Esophagus squamous epithelium (tissue), 5 donors: Measurements from ENCODE around the gene RASA2. TPM values are rescaled to one million over a fixed set of nuclear protein-coding genes. Genes with fewer than 3 reads are reported as not detected.

ENCODE experiments used
- DNase-seq: peaks from one replicate; lab custom pipeline; 2025; lab: John Stamatoyannopoulos, UW
- H3K27ac ChIP-seq, 4 donors: fragments of 200-600 bp; sonication (generic); one replicate each; pipeline ENCODE4 v1.5.1; 2016 to 2019; ENCODE audit warnings: mild to moderate bottlenecking in 1 of 4
- H3K27me3 ChIP-seq, 4 donors: fragments of 200-600 bp; sonication (generic); 1 replicate in 3 of 4; 2 replicates in 1 of 4; pipeline versions ENCODE4 v1.5.1 to v1.6.0; 2017 to 2021; ENCODE audit warnings: antibody characterized with exemption in 1 of 4
- H3K36me3 ChIP-seq, 3 donors: fragments of 200-600 bp; sonication (generic); one replicate each; pipeline ENCODE4 v1.5.1; 2016 to 2019
- H3K4me1 ChIP-seq, 3 donors: fragments of 200-600 bp; sonication (generic); one replicate each; pipeline ENCODE4 v1.5.1; 2017 to 2019
- H3K4me3 ChIP-seq, 4 donors: fragments of 200-600 bp; sonication (generic); 1 replicate in 3 of 4; 2 replicates in 1 of 4; pipeline ENCODE4 v1.5.1; 2016 to 2019; ENCODE audit warnings: mild to moderate bottlenecking in 2 of 4, moderate library complexity in 1 of 4
- H3K9me3 ChIP-seq, 3 donors: fragments of 200-600 bp; sonication (generic); one replicate each; pipeline ENCODE4 v1.5.1; 2016 to 2019
- POLR2A ChIP-seq, 4 donors: fragments of 450-650 bp; IDR thresholded peaks; one replicate each; pipeline ENCODE4 v1.6.1; 2017; ENCODE audit warnings: antibody characterized with exemption in 4 of 4, mild to moderate bottlenecking in 4 of 4, moderate library complexity in 3 of 4
- WGBS, 2 donors: methylation state at CpG; one replicate each; pipeline ENCODE4 v1.1.5; 2018; 5-methylcytosine and 5-hydroxymethylcytosine counted together
- intact Hi-C: fragments of 100-400 bp; cut with DNase I; formaldehyde crosslinking; loops from one replicate; pipeline ENCODE4 v1.15.0; 2022
- total RNA-seq, 4 donors: library from RNA; depleted of rRNA; stranded (reverse); fragments of >200 nt; gene quantifications; one replicate each; pipeline ENCODE4 v1.1.0, GENCODE V29; 2016
- TF ChIP-seq, protein P1 (sequence below), 6 experiments: fragments of 450-650 bp in 4 of 6; fragments of 200-600 bp in 2 of 6; sonication (generic) in 2 of 6; IDR thresholded peaks; one replicate each; pipeline ENCODE4 v1.5.1; 2016 to 2019; ENCODE audit warnings: antibody characterized with exemption in 6 of 6, mild to moderate bottlenecking in 4 of 6, moderate library complexity in 4 of 6
- donor health status: DM: yes; HTN: yes; CAD: no.

The RASA2 gene
- total RNA-seq, 4 donors from 2014 or later, result 12.6 to 24.6 (median 19.4) TPM

DNA sequence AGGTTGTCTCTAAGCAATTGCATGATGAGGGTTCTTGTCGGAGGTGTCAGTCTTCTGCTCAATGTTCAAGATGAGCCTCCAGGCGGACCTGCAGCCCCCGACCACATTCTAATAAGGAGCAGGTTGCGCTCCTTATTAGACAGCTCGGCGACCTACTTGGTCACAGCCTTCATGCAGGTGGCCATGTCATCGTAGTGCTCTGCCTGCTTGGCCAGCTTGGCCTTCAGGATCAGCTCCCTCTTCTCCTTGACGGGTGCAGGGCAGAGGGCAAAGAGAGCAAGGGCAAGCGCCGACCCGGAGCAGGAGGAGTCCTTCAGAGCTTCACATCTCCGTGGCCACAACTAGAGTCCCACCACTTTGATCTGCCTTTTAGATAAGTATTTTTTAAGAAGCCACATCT, 113.5 kb downstream of the RASA2 start:
- intact Hi-C loops, result no loop called here
- Histone ChIP-seq H3K4me3 (no peak overlapping the region), H3K27ac (no peak overlapping the region), H3K4me1 (no peaks in the 10 kb centered on the region), H3K27me3 (no peaks in the 10 kb centered on the region), H3K9me3 (no peaks in the 10 kb centered on the region), H3K36me3 (peaks cover 0 to 36% (median 0%) of the 10 kb centered on the region in 3 donors)
- DNase-seq, result no peak
- WGBS, 2 donors, result 93 to 96% methylated on average over 9 to 10 of the region's 12 CpGs
- no peak for TF ChIP-seq POLR2A (IDR thresholded peaks at IDR 0.05)
- TF ChIP-seq, protein P1, sequence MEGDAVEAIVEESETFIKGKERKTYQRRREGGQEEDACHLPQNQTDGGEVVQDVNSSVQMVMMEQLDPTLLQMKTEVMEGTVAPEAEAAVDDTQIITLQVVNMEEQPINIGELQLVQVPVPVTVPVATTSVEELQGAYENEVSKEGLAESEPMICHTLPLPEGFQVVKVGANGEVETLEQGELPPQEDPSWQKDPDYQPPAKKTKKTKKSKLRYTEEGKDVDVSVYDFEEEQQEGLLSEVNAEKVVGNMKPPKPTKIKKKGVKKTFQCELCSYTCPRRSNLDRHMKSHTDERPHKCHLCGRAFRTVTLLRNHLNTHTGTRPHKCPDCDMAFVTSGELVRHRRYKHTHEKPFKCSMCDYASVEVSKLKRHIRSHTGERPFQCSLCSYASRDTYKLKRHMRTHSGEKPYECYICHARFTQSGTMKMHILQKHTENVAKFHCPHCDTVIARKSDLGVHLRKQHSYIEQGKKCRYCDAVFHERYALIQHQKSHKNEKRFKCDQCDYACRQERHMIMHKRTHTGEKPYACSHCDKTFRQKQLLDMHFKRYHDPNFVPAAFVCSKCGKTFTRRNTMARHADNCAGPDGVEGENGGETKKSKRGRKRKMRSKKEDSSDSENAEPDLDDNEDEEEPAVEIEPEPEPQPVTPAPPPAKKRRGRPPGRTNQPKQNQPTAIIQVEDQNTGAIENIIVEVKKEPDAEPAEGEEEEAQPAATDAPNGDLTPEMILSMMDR (IDR thresholded peaks at IDR 0.05), result no peak

DNA sequence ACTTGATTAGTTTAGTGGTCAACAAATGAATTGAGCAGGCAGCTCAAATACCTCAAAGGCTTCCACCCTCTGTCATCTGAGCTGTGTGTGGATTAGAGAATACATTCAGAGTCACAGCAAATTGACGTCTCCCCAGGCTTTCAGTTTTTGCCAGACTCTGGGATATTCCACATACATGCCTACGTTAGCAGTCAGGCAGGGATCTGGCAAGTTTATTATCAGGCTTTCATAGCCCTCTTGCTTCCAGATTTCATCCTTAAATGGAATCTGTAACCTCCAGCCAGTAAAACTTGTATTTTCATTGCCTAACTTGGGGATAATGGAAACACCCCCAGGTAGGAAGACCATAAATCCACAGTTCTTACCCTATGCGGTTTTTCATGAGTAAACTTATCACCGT, 115.9 kb downstream of the RASA2 start:
- no peak for DNase-seq
- 83 to 92% methylated on average over 4 of the region's 4 CpGs for WGBS, 2 donors
- intact Hi-C loops, result no loop called here
- Histone ChIP-seq H3K4me3 (no peak overlapping the region), H3K27me3 (no peaks in the 10 kb centered on the region), H3K27ac (no peak overlapping the region), H3K4me1 (no peaks in the 10 kb centered on the region), H3K9me3 (no peaks in the 10 kb centered on the region), H3K36me3 (peaks cover 0 to 25% (median 0%) of the 10 kb centered on the region in 3 donors)
- TF ChIP-seq POLR2A (IDR thresholded peaks at IDR 0.05), result no peak
- TF ChIP-seq, protein P1 (IDR thresholded peaks at IDR 0.05), result no peak

DNA sequence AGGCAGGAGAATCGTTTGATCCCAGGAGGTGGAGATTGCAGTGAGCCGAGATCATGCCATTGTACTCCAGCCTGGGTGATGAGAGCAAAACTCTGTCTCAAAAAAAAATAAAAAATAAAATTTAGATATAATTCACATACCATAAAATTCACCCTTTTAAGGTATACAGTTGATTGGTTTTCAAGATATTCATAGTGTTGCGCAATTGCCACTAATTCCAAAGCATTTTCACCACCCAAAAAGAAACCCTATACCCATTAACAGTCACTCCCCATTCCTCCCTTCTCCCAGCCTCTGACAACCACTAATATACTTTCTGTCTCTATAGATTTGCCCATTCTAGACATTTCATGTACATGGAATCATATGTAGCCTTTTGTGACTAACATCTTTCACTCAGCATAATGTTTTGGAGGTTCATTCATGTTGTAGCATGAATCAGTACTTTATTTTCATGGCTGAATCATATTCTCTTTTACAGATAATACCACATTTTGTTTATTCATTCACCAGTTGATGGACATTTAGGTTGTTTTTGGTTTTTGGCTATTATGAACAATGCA, 116.7 kb downstream of the RASA2 start:
- no peak overlapping the region for H3K4me3 ChIP-seq
- H3K27me3 ChIP-seq, result no peaks in the 10 kb centered on the region
- WGBS, 2 donors, result 93 to 99% methylated on average over 3 of the region's 3 CpGs
- TF ChIP-seq POLR2A (IDR thresholded peaks at IDR 0.05), result no peak
- TF ChIP-seq, protein P1 (IDR thresholded peaks at IDR 0.05), result no peak
- no peaks in the 10 kb centered on the region for H3K4me1 ChIP-seq
- no peaks in the 10 kb centered on the region for H3K9me3 ChIP-seq
- intact Hi-C loops, result no loop called here
- peaks cover 0 to 32% (median 0%) of the 10 kb centered on the region in 3 donors for H3K36me3 ChIP-seq
- DNase-seq, result no peak
- H3K27ac ChIP-seq, result no peak overlapping the region

DNA sequence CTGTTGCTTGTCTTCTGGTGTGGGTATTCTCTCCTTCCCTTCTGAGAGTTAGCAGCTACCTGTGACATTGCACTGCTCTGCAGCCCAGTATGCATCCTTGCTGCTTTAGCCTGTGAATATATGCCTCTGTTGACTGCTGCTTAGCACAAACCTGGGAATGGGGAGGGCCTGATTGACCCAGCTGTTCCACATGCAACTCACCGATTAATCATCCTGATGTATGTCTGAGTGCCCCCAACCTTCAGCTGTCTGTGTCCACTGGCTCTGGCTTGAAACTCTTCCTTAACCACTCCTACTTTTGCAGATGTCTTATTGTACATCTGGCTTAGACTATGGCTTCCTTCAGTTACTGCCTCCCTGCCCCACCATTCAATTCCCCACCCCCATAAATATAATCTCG, 119.1 kb downstream of the RASA2 start:
- Histone ChIP-seq H3K27me3 (no peaks in the 10 kb centered on the region), H3K9me3 (no peaks in the 10 kb centered on the region), H3K27ac (no peak overlapping the region), H3K4me3 (no peak overlapping the region), H3K4me1 (no peaks in the 10 kb centered on the region), H3K36me3 (peaks cover 0 to 39% (median 0%) of the 10 kb centered on the region in 3 donors)
- intact Hi-C loops, result no loop called here
- no peak for DNase-seq
- WGBS, 2 donors, result 63 to 71% methylated on average over 2 of the region's 2 CpGs
- TF ChIP-seq, protein P1 (IDR thresholded peaks at IDR 0.05), result no peak
- no peak for TF ChIP-seq POLR2A (IDR thresholded peaks at IDR 0.05)

DNA sequence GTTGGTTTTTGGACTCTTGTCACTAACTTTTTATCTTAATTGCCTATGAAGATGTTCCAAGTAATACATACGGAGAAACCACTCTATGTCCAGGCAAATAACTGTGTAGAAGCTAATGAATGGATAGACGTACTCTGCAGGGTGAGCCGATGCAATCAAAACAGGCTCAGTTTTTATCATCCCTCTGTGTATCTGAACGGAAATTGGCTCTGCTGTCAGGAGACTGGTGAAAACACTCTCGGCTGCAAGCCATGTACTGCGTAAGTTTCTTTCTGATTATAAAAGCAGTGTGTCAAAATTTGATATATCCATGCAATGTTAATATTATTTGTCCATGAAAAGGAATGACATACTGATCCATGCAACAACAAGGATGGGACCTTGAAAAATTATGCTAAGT, 121.6 kb downstream of the RASA2 start:
- no peak overlapping the region for H3K27ac ChIP-seq
- TF ChIP-seq, protein P1 (IDR thresholded peaks at IDR 0.05), result no peak
- TF ChIP-seq POLR2A (IDR thresholded peaks at IDR 0.05), result no peak
- DNase-seq, result no peak
- no peak overlapping the region for H3K4me3 ChIP-seq
- intact Hi-C loops, result no loop called here
- no peaks in the 10 kb centered on the region for H3K4me1 ChIP-seq
- H3K9me3 ChIP-seq, result no peaks in the 10 kb centered on the region
- H3K36me3 ChIP-seq, result peaks cover 0 to 63% (median 0%) of the 10 kb centered on the region in 3 donors
- H3K27me3 ChIP-seq, result no peaks in the 10 kb centered on the region
- WGBS, 2 donors, result 84 to 91% methylated on average over 6 of the region's 6 CpGs
